GM18526 (cell line): ENCODE measurements around the gene CDH12.

Experiments
- POLR2A ChIP-seq: IDR thresholded peaks from 3 replicates; pipeline ENCODE4 v1.6.1; 2011; ENCODE audit not compliant: insufficient read length; ENCODE audit errors: extremely low read depth

CDH12 gene

GRCh38 chr5:22852807-22853660, at the start of gene CDH12:
Gene CDH12 (minus strand): TSS chr5:22853344.
- no peak for TF ChIP-seq POLR2A

- TF ChIP-seq POLR2A: no peak
These were observed 48.7 kb upstream of the CDH12 start for GRCh38 chr5:22901885-22902284.

DNA sequence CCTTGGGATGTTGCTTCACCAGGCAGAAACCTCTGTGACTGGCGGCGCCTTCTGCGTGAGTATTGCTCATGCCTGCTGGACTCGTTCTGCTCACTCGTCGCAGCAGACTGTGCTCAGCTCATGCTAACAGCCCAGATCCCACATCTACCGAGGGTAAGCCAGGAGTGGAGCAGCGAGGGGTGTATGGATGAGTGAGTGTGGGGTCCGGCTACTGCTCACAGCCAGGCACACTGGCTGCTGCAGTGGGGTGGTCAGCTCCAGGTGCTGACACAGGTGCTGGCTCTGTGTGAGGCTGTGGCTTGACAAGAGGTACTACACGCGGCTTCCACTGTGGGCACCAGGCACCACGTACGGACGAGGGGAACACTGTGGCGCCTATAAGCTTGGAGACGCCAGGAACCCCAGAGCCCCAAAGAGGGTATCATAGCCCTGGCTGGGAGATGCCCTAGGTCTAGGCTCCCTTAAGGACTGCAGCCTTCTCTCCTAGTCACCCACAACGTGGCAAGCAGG, 47.7 kb upstream of the CDH12 start:
- no peak for TF ChIP-seq POLR2A

DNA sequence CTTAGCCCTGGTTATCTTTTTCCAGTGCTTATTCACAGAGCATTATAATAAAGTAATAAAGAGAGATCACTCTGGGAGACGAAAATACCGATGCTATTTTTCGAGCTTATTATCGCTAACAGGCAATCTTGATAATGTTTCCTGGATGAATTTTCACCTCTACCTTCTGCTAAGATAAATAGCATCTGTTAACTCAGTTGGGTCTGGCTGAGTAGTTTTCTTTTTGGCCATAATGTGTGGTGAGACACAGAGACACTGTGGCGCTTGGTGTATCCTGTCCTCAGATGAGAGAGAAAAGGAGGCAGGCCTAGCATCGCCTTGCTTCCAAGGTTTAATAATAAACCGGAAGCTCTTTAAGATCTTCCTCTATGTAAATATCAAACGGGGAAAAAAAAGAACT, 46.2 kb upstream of the CDH12 start:
- TF ChIP-seq POLR2A: no peak

- no peak for TF ChIP-seq POLR2A
These were observed 43.0 kb upstream of the CDH12 start for GRCh38 chr5:22896152-22896551.

DNA sequence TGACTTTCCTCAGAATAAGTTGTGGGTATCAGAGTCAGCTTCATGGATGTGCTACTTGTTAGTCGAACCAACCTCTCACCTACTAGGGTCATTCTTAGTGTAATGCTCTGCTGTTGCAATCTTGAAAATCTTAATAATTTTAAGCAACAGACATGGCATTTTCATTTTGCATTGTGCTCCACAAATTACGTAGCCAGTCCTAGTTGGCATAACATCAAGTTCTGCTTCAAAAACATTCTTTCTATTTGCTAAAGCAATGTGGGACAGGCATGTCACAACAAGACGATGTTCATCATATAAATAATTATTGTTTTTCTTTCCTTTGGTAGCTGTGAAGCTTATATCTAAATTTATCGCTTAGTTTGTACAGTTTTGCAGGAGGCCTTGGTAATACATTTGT, 39.3 kb upstream of the CDH12 start:
- no peak for TF ChIP-seq POLR2A

- no peak for TF ChIP-seq POLR2A
These were observed 36.6 kb upstream of the CDH12 start for GRCh38 chr5:22889720-22890119.

- no peak for TF ChIP-seq POLR2A
These were observed 34.4 kb upstream of the CDH12 start for GRCh38 chr5:22887566-22887965.

DNA sequence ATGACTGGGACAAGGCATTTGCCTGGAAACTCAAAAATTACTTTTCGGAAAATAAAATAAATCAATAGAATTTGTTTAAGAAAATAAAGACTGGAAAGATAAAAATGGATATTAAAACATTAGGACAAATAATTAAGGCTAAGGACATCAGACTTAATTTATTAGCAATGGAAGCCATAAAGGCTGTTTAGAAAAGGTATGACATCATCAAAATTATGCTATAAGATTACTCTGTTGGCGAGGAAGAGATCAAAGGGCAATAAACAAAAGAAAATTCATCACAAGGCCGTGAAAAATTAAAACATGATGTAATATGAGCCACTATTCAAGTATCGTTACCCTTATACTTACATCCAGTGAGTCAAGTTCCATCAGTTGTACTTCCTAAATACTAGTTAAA, 2.7 kb upstream of the CDH12 start:
- TF ChIP-seq POLR2A: no peak

DNA sequence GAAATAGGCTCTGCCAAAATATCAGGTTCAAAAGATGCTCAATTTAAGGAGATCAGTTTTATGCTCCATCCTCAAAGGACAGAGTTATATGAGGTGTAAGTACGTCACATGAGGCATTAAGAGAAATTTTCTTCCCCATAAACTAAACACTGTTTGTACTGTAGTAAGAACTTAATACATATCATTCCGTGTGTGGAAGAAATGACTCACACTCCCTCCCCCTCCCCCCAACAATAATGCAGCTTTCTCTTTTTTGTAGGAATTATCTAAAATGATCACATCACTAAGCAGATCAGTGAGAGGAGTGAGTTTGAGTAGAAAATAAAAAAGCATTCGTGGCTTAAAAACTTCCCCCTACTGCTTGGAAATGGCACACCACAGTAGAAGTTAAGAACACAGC, 2.2 kb downstream of the CDH12 start:
- no peak for TF ChIP-seq POLR2A

- TF ChIP-seq POLR2A: no peak
These were observed 6.5 kb downstream of the CDH12 start for GRCh38 chr5:22846693-22847092.

GRCh38 chr5:22844636-22845035, 8.5 kb downstream of the CDH12 start:
- TF ChIP-seq POLR2A: no peak

- no peak for TF ChIP-seq POLR2A
These were observed 9.0 kb downstream of the CDH12 start for GRCh38 chr5:22844155-22844554.

DNA sequence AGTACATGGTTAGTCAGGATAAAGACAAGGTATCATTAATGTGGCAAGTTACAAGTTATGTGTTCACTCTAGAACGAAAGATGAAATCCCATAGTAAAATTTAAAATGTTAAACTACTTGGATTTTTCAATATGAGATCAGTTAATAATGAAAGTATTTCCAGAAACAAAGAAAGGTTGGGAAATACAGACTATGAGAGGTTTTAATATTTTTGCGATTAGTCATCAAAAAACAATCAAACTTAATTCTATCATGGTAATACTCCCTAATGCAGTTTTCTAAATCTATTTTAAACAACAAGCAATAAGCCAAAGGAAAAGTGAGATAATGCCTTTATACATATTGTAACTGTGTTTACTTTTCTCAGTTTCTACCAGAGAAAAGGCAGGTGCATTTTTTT, 10.6 kb downstream of the CDH12 start:
- TF ChIP-seq POLR2A: no peak

DNA sequence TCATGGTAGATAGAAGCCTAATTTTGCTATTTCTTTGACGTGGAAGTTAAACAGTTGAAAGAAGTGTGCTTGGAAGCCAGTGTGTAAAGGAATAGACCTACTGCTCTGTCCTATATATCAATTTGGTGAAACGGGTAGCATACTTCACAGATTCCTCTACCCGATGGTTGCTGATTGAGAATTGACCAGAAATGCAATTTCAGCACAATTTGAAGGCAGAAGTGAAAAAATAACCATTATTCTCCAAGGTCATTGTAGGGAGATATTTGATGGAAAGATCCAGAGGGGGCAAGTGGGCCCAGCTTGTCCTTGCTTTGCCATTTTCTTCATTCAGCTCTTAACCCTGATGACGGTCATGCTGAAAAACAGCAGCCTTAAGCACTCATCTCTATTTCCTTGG, 15.3 kb downstream of the CDH12 start:
- TF ChIP-seq POLR2A: no peak

GRCh38 chr5:22835686-22836085, 17.5 kb downstream of the CDH12 start:
- no peak for TF ChIP-seq POLR2A

DNA sequence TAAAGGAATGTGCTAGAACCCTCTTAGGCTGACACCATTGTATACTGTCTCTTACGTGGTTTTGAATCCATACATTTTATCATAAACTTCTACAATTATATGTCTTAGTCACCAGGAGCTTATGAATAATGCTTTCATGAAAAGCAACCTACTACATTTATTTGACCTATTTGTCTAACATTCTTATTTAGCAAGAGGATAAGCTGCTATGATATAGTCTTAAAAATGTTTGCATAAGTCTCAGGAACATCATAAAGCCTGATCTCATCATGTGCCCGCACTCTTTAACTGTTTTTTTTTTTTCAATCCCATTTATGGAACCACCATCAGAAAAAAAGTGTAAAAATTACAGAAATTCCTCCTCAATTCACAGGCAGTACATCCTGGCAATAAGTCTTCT, 59.7 kb downstream of the CDH12 start:
- no peak for TF ChIP-seq POLR2A
